ENCODE data around the gene CMTM6. TPM values are rescaled to one million over a fixed set of nuclear protein-coding genes. Genes with fewer than 3 reads are reported as not detected.
"Not testable (repeated sequence)": the region's sequence is repeated elsewhere in the genome, so short reads cannot be mapped to it uniquely, and the experiment has no call there.

The CMTM6 gene
- total RNA-seq, 4 donors from 2014 or later = 63.8 to 124 (median 71.3) TPM

GRCh38 chr3:32442766-32443165, 59.9 kb downstream of the CMTM6 start:
- Histone ChIP-seq H3K36me3 (no peaks in the 10 kb centered on the region), H3K27ac (no peak overlapping the region), H3K4me1 (peaks cover 14 to 18% of the 10 kb centered on the region in 2 donors), H3K4me3 (replicated peaks in 1 of 3) (no peak overlapping the region), H3K27me3 (no peaks in the 10 kb centered on the region), H3K9me3 (no peaks in the 10 kb centered on the region)
- WGBS, 2 donors = 96% methylated on average over 3 of the region's 3 CpGs
- no peak for DNase-seq
- TF ChIP-seq CTCF (IDR thresholded peaks at IDR 0.05) = no peak
- intact Hi-C loops (cut with DNase I) = no loop called here

GRCh38 chr3:32440611-32441350, 61.9 kb downstream of the CMTM6 start:
- no peak overlapping the region for H3K4me3 ChIP-seq (replicated peaks in 1 of 3)
- no peaks in the 10 kb centered on the region for H3K27me3 ChIP-seq
- peak; percentile 51 to 55 for DNase-seq
- WGBS, 2 donors = 48 to 63% methylated on average over 10 of the region's 10 CpGs
- TF ChIP-seq POLR2A (IDR thresholded peaks at IDR 0.05) = no peak
- TF ChIP-seq CTCF (IDR thresholded peaks at IDR 0.05) = no peak
- H3K27ac ChIP-seq = peak overlapping the region; percentile 29 to 62 (median 32)
- no peaks in the 10 kb centered on the region for H3K36me3 ChIP-seq
- H3K9me3 ChIP-seq = no peaks in the 10 kb centered on the region
- peaks cover 14 to 18% of the 10 kb centered on the region in 2 donors for H3K4me1 ChIP-seq
- intact Hi-C loops (cut with DNase I) = no loop called here

GRCh38 chr3:32439421-32439820, 63.2 kb downstream of the CMTM6 start:
- H3K36me3 ChIP-seq; intact Hi-C loops (cut with DNase I); H3K27me3 ChIP-seq; H3K9me3 ChIP-seq; H3K27ac ChIP-seq; H3K4me3 ChIP-seq (replicated peaks in 1 of 3); DNase-seq: not testable (repeated sequence)
- H3K4me1 ChIP-seq = peaks cover 14 to 18% of the 10 kb centered on the region in 2 donors
- 95 to 98% methylated on average over 4 of the region's 4 CpGs for WGBS, 2 donors

GRCh38 chr3:32438596-32439344, 63.9 kb downstream of the CMTM6 start:
- Histone ChIP-seq H3K9me3 (no peaks in the 10 kb centered on the region), H3K27ac (peak overlapping the region in 1 of 3 donors; percentile 15), H3K4me3 (replicated peaks in 1 of 3) (no peak overlapping the region), H3K4me1 (peaks cover 14 to 18% of the 10 kb centered on the region in 2 donors), H3K27me3 (no peaks in the 10 kb centered on the region), H3K36me3 (no peaks in the 10 kb centered on the region)
- WGBS, 2 donors = 63 to 67% methylated on average over 10 of the region's 10 CpGs
- DNase-seq = no peak
- TF ChIP-seq CTCF (IDR thresholded peaks at IDR 0.05) (no peak), POLR2A (IDR thresholded peaks at IDR 0.05) (no peak)
- intact Hi-C loops (cut with DNase I) = no loop called here

GRCh38 chr3:32437896-32438295, 64.8 kb downstream of the CMTM6 start:
- H3K27me3 ChIP-seq = no peaks in the 10 kb centered on the region
- no peak for DNase-seq
- WGBS, 2 donors = 90 to 91% methylated on average over 7 of the region's 7 CpGs
- intact Hi-C loops (cut with DNase I) = no loop called here
- no peak overlapping the region for H3K4me3 ChIP-seq (replicated peaks in 1 of 3)
- no peaks in the 10 kb centered on the region for H3K36me3 ChIP-seq
- TF ChIP-seq CTCF (IDR thresholded peaks at IDR 0.05) (no peak), POLR2A (IDR thresholded peaks at IDR 0.05) (no peak)
- H3K4me1 ChIP-seq = peaks cover 14 to 18% of the 10 kb centered on the region in 2 donors
- H3K9me3 ChIP-seq = no peaks in the 10 kb centered on the region
- H3K27ac ChIP-seq = no peak overlapping the region
